Measurements from ENCODE around the gene HOXA10.

DNA sequence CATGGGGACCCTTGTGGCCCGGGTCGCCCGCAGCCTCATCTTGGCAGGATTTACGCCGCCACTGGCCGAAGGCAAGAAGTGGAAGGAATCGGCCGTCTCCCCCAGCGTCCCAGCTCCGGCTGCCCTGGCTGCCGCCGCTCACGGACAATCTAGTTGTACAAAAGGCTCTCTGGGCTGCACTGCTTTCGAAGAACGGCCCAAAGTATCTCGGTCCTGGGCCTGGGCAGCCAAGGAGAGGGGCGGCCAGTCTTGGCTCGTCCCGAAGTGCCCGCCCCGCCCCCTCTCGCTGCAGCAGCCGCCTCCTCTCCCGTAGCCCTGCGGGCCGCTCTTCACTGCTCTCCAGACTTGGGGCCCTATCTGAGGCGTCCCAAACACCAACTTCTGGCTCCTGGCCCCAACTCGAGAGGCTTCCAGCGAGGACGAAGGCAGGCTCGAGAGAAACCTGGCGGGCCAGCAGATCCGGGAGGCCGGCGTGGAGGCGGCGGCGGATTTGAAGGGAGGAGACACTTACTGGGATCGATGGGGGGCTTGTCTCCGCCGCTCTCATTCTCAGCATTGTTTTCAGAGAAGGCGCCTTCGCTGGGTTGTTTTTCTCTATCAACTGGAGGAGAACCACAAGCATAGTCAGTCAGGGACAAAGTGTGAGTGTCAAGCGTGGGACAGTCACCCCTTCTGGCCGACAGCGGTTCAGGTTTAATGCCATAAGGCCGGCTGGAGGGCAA lies 9.6 kb downstream of the HOXA10 start:
- TF ChIP-seq, protein P1, sequence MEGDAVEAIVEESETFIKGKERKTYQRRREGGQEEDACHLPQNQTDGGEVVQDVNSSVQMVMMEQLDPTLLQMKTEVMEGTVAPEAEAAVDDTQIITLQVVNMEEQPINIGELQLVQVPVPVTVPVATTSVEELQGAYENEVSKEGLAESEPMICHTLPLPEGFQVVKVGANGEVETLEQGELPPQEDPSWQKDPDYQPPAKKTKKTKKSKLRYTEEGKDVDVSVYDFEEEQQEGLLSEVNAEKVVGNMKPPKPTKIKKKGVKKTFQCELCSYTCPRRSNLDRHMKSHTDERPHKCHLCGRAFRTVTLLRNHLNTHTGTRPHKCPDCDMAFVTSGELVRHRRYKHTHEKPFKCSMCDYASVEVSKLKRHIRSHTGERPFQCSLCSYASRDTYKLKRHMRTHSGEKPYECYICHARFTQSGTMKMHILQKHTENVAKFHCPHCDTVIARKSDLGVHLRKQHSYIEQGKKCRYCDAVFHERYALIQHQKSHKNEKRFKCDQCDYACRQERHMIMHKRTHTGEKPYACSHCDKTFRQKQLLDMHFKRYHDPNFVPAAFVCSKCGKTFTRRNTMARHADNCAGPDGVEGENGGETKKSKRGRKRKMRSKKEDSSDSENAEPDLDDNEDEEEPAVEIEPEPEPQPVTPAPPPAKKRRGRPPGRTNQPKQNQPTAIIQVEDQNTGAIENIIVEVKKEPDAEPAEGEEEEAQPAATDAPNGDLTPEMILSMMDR (IDR thresholded peaks at IDR 0.05), result no peak
- TF ChIP-seq EP300 (IDR thresholded peaks at IDR 0.05), result no peak
